Measurements from ENCODE around the gene ZXDC. TPM values are rescaled to one million over a fixed set of nuclear protein-coding genes. Genes with fewer than 3 reads are reported as not detected.

The ZXDC gene, protein sequence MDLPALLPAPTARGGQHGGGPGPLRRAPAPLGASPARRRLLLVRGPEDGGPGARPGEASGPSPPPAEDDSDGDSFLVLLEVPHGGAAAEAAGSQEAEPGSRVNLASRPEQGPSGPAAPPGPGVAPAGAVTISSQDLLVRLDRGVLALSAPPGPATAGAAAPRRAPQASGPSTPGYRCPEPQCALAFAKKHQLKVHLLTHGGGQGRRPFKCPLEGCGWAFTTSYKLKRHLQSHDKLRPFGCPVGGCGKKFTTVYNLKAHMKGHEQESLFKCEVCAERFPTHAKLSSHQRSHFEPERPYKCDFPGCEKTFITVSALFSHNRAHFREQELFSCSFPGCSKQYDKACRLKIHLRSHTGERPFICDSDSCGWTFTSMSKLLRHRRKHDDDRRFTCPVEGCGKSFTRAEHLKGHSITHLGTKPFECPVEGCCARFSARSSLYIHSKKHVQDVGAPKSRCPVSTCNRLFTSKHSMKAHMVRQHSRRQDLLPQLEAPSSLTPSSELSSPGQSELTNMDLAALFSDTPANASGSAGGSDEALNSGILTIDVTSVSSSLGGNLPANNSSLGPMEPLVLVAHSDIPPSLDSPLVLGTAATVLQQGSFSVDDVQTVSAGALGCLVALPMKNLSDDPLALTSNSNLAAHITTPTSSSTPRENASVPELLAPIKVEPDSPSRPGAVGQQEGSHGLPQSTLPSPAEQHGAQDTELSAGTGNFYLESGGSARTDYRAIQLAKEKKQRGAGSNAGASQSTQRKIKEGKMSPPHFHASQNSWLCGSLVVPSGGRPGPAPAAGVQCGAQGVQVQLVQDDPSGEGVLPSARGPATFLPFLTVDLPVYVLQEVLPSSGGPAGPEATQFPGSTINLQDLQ
- 39.2 TPM for total RNA-seq

DNA sequence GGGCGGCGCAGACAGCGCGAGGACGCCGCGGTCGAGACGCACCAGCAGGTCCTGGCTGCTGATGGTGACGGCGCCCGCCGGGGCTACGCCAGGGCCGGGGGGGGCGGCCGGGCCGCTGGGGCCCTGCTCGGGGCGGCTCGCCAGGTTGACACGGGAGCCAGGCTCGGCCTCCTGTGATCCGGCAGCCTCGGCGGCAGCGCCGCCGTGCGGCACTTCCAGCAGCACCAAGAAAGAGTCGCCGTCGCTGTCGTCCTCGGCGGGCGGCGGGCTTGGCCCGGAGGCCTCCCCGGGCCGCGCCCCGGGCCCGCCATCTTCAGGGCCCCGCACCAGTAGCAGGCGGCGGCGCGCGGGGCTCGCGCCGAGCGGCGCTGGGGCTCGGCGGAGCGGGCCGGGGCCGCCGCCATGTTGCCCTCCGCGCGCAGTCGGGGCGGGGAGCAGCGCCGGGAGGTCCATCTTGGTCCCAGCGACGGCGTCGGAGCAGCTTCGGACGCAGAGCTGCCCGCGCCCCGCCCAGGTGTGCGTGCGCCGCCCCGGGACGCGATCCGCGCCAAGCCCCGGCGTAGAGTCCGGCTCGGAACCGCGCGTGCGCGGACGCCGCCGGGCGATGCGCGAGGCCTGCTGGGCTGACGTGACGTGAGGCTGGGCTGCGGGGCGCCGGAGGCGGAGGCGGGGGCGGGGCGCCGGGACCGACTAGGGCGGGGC, at the start of gene ZXDC:
ZXDC (minus strand) TSS at position 479 of the 702 bp plus-strand sequence; CDS start at position 453, 26 bp downstream.
- DNase-seq, result peak; percentile 97

DNA sequence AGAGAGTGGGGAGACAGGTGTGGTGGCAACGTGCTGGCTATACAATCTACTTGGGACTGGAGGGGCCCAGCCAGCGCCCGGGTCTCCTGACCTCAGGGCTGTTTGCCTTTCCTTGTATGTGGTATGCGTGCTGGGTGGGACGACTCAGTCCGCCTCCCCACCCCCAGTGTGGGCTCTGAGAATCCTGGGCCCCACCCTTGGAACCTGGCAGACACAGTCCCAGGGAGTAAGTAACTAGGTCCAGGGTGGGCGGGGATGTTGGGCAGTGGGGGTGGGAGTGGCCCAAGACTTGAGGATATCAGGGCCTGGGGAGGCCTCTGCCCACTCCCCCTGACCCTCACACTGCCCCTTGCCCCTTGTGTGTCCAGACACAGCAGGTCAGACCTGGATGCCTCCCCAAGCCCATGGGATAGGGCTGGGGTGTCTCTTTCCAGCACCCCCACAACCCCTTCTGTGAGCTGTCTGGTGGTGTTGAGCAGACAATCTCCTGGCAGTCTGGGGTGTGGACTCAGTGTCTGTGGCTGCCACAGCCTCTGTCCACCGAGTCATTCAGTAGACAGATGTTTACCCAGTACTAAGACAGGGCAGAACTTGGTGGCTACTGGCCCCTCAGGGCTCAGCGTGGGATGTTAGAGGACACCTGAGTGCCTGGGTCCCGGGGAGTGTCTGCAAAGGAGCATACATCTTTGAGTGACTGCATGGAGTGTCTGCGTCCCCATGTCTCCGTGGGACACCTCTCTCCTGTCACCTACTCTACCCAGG, 49.6 kb upstream of the ZXDC start:
- DNase-seq, result no peak

DNA sequence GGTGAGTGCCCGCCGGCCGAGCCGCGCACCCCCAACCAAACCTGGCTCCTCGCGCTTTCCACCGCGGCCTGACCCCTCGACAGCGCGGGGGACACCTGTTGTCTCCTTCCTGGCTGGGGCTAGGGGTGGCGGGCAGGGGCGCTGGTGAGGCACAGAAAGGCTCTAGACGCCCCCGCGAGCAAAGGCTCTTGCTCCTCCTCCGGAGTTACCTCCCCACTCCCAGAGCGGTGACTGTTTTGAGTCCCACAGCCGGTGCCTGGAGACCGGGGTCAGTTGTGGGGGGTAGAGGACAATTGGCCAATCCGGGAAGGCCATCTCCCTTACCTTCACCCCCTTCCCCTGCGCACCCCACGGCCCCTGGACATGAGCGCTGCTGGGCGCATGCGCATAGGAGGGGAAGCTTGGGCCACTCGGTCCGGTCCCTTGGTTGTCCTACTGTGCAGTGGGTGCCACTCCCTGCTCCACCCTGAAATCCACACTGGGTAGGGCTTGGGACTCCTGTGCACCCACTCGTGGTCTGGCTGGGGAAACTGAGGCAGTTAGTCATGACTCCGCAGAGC, 48.8 kb upstream of the ZXDC start:
- DNase-seq, result no peak

DNA sequence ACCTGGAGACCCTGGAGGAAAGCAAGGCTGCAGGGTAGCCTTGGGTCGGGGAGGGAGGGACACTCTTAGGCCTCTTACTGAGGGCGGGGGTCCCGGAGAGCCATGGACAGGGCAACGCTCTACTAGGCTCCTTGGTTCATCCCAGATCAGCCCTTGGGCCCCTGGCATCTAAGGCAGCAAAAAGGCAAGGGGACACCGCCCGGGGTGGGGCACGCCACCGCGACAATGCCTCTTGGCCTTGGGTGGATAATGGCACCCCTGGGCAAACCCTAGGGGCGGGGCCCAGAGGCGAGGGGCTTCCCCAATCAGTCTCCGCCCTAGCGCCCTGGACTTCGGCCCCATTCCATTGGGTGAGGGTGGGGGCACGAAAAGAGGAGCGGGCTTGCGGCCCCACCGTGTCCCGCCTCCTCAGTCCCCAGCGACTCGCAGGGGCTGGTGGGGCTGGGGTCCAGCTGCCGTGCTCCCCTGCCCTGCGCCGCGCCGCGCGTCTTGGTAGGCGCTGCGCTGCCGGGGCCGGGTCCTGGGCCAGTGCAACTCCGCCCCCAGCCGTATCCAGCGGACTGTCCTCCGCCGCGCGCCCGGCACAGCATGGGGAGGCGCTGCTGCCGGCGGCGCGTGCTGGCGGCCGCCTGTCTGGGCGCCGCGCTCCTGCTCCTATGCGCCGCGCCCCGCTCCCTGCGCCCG, 48.2 kb upstream of the ZXDC start, which contains the start of gene CHST13:
CHST13 (plus strand) TSS at position 411 of the 684 bp plus-strand sequence; CDS start at position 589, 178 bp downstream.
- DNase-seq, result peak; percentile 64

DNA sequence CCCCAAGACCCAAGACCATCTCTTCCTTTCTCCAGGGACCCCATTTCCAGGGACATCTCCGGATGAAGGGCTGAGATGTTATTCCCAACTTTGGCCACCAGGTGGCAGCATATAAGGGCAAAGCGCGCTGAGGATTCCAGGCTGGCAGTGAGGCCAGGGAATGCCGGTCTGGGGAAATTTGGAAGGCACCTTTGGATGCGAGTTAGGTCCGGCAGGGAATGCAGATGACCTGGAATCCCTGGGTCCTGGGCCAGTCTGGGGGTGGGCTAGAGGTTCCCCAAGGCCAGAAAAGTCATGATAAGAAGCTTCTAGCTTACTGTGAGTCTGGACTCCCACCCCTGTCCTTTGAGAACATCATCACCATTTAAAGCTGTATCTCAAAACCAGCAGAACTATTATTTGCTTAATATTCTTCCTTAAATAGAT, 46.7 kb upstream of the ZXDC start:
- peak; percentile 80 for DNase-seq

DNA sequence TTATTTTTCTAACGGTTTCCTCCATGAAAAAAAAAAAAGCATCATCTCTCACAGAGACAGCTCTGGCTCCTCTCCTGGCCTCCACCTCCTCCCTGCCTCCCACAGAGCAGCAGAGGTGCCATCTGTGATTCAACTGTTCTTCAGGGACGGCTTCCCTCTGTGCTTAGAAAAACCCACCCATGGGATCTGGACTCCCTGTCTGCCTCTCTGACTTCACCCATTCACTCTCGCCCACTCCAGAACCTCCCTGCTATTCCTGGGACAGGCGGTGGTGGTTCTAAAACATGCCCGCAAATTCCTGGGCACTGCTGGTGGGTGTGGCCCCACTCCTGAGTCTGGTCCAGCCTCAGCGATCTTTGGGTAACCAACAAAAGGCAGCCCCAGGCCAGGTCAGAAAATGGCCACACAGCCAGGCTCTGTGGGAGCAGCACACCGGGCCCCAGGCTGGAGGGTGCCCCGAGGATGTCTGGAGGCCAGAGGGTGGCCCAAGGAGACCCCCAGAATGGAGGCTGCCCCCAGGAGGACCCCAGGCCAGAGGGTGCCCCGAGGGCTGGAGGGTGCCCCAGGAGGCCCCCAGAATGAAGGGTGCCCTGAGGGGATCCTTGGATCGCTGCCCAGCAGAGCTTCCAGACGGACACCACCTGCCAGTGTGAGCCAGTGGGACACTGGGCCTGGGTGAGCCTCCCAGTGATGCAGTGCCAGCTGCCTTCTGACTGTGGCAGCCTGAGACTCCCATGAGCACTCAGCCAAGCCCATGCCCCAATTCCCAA, 45.6 kb upstream of the ZXDC start:
- no peak for DNase-seq

DNA sequence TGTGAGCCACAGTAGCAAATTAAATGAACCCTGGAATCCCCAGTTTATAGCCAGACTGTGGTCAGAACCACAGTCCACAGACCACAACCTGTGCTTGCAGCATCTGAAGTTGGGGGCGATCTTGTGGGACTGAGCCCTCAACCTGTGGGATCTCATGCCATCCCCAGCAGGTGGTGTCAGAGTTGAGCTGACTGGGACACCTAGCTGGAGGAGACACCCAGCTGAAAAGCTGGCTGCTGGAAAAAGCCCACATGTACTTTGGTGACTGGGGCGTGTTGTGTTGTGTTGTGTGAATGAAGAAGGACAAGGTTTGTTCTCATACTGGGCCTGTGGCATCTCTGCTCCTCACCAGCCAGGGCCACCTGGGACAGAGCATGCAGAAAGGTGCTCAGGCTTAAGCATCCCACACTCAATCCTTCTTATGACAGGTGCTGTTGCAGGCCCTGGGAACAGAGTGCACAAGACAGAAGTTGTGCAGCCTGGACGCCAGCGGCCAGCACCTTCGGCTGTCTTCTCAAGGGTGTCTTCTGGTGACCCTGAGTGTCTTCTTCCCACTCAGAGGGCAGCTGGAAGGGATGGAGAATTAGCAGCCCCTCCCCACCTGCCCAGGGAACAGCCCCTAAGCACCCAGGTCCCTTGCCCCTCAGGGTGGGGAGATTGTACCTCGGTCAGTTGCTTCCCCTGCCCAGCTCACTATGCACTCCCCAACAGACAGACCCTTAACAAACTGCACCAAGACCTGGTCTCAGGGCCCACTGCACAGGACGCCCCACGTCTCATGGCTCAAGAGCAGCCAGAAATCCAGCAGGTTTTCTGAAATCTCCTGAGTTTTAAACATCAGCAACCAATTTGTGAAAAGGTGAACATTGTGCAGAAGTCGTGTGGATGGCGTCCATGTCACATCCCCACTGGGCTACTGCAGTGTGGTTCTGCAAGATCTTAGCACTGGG, 44.1 kb upstream of the ZXDC start:
- DNase-seq, result no peak

DNA sequence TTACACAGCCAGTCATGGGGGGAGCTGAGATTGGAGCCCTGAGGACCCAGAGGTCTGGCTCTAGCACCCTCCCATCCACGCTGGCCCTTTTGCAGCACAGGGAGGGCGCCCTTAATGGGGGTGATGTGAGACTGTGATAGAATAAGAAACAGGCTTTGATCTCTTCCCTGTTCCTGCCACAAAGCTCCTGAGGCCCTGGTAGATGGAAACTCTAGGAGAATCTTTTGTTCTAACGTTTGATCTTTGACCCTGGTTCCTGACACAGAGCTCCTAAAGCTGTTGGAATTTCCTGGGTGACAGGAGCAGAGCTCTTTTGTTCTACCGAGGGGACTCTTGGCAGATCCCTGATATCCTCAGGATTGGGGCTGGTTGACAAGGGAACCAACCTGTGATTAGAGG, 43.1 kb upstream of the ZXDC start:
- DNase-seq, result no peak

DNA sequence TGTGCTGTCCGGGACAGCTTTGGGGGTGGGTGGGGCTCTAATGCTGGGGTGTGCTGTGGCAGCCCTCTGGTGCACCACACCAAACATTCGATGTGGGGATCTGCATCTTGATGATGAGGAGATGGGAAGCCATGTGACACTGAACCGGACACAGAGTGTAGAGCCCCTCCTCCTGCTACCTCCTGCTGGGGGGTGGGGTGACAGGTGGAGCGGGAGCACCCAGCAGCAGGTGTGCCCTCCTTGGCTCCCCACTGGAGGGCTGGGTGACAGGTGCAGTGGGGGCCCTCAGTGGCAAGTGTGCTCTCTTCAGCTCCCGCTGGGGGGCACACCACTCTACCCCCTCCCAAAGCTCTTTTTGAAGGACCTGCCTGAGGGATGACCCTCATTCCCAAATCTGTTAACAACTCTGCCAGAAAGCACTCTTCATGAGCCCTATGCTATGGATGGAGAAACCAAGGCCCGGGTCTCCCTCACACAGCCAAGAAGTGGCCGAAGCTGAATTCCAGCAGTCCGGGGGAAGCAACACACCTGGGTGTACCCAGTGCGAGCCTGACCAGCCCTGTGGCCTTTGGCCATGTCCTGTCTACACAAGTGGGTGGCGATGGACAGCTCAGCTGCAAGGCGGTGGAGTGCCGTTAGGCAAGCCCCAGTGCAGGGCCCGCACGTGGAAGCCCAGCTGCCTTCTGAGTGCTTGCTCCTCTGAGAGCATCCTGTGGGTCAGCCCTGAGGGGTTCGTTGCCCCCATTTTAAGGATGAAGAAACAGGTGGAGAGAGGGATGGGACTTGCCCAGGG, 42.5 kb upstream of the ZXDC start:
- DNase-seq, result no peak

DNA sequence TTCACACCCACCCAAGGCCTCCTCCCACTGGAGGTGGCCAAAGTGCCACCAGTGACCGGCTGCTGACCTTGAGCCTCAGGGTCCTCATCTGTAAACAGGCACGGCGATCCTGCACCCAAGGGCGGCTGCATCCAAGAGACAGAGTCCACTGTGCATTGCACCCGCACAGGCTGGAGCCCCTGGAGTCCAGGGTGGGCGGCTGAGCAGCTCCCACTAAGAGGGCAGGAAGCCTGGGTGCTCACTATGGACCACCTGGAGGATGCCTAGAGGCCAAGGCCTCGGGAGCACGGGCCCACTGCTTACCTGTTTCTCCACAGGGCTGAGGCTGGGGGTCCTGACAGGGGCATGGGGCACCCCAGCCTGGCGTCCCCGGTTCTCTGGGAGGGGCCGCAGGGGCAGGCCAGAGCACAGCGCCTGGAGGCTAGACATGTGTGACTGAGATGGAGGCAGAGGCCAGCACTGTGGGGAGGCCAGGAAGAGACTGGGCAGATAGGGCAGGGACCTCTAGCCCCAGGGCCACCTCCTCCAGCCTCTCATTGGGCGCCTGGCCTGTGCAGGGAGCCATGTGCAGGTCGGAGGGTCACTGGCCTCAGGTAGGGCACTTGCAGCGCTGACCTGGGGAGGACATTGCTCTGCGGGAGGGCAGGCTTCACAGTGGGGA, 41.7 kb upstream of the ZXDC start, which contains the start of gene UROC1:
UROC1 (minus strand) TSS at position 483 of the 661 bp plus-strand sequence; CDS start at position 429, 54 bp downstream.
- no peak for DNase-seq

DNA sequence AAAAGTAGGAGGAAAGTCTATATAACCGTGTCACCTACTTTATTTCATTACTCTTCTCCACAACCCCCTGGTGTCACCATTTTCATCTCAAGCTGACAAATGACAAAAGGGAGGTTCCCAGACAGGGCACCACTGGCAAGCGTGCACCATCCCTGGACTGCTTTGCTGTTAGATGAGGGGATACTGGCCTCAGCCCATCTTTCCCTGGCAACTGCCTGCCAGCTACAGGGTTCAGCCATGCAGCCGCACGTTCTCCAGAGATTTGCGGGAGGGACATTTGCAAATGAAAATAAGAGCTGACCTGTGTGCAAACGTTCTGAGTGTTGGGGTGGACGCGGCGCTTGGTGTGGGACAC, 41.2 kb upstream of the ZXDC start:
- DNase-seq, result no peak

DNA sequence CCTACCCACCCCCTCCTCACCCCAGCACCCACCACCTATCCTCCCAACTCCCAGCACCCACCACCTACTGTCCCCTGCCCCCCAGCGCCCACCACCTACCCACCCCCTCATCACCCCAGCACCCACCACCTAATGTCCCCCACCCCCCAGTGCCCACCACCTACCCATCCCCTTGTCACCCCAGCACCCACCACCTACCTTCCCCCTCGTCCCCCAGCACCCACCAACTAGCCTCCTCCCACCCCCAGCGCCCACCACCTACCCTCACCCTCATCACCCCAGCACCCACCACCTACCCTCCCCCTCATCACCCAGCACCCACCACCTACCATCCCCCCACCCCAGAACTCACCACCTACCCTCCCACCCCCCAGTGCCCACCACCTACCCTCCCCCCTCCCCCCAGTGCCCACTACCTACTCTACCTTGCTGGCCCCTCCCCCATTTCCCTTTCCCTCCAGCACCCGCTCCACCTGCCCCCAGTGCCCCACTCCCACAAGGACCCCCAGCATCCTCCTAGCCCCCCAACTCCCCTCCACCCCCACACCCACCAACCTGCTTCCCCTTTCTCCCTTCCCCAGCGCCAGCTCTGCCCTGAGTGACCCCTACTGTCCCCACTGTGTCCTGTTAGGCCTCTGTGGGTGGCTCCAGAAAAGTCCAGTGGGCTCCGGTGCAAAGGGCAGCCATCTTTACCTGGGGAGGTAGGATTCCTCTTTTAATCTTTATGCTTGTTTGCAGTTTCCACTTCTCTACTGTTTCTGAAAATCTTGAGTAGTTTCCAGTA, 40.7 kb upstream of the ZXDC start:
- no peak for DNase-seq

DNA sequence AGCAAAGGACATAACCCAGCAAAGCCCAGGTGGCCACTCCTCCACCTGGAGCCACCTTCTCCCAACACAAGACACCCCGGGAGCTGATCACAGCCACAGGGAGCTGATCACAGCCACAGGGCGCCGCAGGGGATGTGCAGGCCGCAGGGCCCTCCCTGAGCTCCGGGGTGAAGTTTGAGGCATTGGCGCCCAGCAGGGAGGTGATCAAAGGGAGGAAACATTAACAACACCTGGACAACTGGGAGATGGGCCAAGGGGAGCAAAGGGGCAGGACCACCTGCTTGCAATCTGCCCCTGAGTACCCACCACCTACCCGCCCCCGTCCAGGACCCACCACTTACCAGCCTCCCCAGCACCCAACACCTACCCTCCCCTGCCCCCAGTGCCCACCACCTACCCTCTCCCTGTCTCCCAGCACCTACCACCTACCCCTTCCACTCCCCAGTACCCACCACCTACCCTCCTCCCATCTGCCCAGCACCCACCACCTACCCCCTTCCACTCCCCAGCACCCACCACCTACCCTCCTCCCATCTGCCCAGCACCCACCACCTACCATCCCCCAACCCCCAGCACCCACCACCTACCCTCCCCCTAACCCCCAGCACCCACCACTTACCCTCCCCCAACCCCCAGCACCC, 39.5 kb upstream of the ZXDC start:
- DNase-seq, result no peak

DNA sequence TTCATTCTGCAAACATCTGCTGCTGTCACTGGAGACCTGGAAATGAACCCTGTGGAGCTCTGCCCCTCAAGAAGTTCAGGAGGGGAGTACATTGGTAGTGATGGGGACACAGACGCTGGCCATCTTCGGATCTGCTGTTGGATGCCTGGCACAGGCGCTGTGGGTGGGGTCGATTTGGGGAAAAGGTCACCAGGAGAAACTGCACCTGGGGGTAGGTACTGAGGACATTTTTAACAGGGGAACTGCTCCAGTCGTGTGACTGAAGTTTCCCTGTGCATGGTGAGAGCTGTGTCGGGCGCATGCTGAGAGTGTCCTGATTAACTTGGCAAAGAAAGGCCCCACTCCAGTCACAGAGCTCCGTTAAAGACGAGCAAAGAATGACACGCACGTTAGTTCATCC, 38.5 kb upstream of the ZXDC start:
- DNase-seq, result no peak

DNA sequence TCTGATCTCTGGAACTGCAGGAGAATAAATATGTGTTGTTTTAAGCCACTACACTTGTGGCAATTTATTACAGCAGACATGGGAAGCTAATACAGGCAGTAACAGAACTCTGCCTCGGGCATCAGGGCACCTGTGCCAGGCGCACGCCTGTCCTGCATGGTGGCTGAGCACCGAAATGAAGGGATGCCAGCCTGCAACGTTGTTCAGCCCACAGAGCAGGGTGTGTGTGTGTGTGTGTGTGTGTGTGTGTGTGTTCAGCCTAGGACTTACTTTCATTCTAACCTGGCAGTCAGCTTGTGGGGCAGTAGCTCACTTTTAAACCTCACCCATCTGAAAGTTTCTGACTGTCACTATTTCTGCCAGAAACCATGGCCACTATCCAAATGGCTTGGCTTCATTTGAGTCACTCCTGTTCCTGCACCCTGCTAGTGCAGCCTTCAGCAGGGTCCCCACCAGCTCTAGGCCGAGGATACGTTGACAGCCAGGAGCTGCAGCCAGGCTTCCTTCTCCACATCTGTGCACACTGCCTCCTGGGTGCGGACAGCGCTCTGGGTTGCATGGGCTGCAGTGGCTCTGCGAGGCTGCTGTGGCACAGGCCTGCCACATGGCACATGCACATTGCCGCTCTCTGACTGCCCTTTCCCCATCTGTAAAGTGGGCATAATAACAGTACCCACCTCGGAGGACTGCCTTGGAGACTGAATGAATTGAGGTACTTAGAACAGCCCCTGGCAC, 37.4 kb upstream of the ZXDC start:
- no peak for DNase-seq
